HEK293 (cell line): Measurements from ENCODE around the gene CCNG1.

Source experiments
- GFI1B ChIP-seq: fragments of 450-650 bp; formaldehyde crosslinking; IDR thresholded peaks from 2 replicates; pipeline ENCODE4 v1.5.1; 2016; ENCODE audit warnings: missing biosample characterization, missing genetic modification characterization
- HOXA7 ChIP-seq: sonication (generic); formaldehyde crosslinking; IDR thresholded peaks from 2 replicates; pipeline ENCODE4 v1.8.1; 2022; ENCODE audit warnings: missing genetic modification reagents, borderline replicate concordance
- KLF8 ChIP-seq: fragments of 450-650 bp; formaldehyde crosslinking; IDR thresholded peaks from 2 replicates; pipeline ENCODE4 v1.5.1; 2016; ENCODE audit warnings: missing biosample characterization, missing genetic modification characterization
- PBX3 ChIP-seq: sonication (generic); formaldehyde crosslinking; IDR thresholded peaks from 2 replicates; pipeline ENCODE4 v1.8.1; 2022; ENCODE audit warnings: mild to moderate bottlenecking, moderate library complexity, missing genetic modification reagents
- SETDB1 ChIP-seq: IDR thresholded peaks from one replicate; pipeline ENCODE4 v1.6.1; 2017; ENCODE audit warnings: mild to moderate bottlenecking, low read length, moderate library complexity, mixed read lengths; ENCODE audit not compliant: insufficient read length
- ZBTB10 ChIP-seq: fragments of 450-650 bp; formaldehyde crosslinking; IDR thresholded peaks from 2 replicates; pipeline ENCODE4 v1.5.1; 2016; ENCODE audit warnings: missing biosample characterization, missing genetic modification characterization
- ZBTB17 ChIP-seq: fragments of 450-650 bp; formaldehyde crosslinking; IDR thresholded peaks from 2 replicates; pipeline ENCODE4 v1.5.1; 2016; ENCODE audit warnings: missing biosample characterization, missing genetic modification characterization
- ZBTB21 ChIP-seq: fragments of 450-650 bp; formaldehyde crosslinking; IDR thresholded peaks from 2 replicates; pipeline ENCODE4 v1.5.1; 2017; ENCODE audit warnings: missing biosample characterization, missing genetic modification characterization
- ZBTB44 ChIP-seq: fragments of 450-650 bp; IDR thresholded peaks from 2 replicates; pipeline ENCODE4 v1.5.1; 2018; ENCODE audit warnings: missing biosample characterization, mild to moderate bottlenecking, missing genetic modification characterization
- ZBTB8A ChIP-seq: fragments of 450-650 bp; formaldehyde crosslinking; IDR thresholded peaks from 2 replicates; pipeline ENCODE4 v1.5.1; 2016; ENCODE audit warnings: missing biosample characterization, missing genetic modification characterization
- ZFP37 ChIP-seq: fragments of 450-650 bp; formaldehyde crosslinking; IDR thresholded peaks from 2 replicates; pipeline ENCODE4 v1.5.1; 2016; ENCODE audit warnings: missing biosample characterization, missing genetic modification characterization
- ZFP41 ChIP-seq: fragments of 450-650 bp; formaldehyde crosslinking; IDR thresholded peaks from 2 replicates; pipeline ENCODE4 v1.5.1; 2016; ENCODE audit warnings: missing biosample characterization, missing genetic modification characterization, borderline replicate concordance
- ZNF132 ChIP-seq: fragments of 450-650 bp; formaldehyde crosslinking; IDR thresholded peaks from 2 replicates; pipeline ENCODE4 v1.5.1; 2017; ENCODE audit warnings: missing biosample characterization, missing genetic modification characterization, borderline replicate concordance
- ZNF140 ChIP-seq: fragments of 450-650 bp; formaldehyde crosslinking; IDR thresholded peaks from 2 replicates; pipeline ENCODE4 v1.5.1; 2016; ENCODE audit warnings: missing biosample characterization, missing genetic modification characterization
- ZNF16 ChIP-seq: fragments of 450-650 bp; formaldehyde crosslinking; IDR thresholded peaks from 2 replicates; pipeline ENCODE4 v1.5.1; 2016; ENCODE audit warnings: low read depth, missing biosample characterization, missing genetic modification characterization
- ZNF2 ChIP-seq: fragments of 450-650 bp; formaldehyde crosslinking; IDR thresholded peaks from 2 replicates; pipeline ENCODE4 v1.5.1; 2016; ENCODE audit warnings: missing biosample characterization, missing genetic modification characterization
- ZNF223 ChIP-seq: fragments of 450-650 bp; formaldehyde crosslinking; IDR thresholded peaks from 2 replicates; pipeline ENCODE4 v1.5.1; 2016; ENCODE audit warnings: missing biosample characterization, missing genetic modification characterization
- ZNF280D ChIP-seq: fragments of 450-650 bp; formaldehyde crosslinking; IDR thresholded peaks from 2 replicates; pipeline ENCODE4 v1.5.1; 2016; ENCODE audit warnings: missing biosample characterization, missing genetic modification characterization
- ZNF341 ChIP-seq: fragments of 450-650 bp; formaldehyde crosslinking; IDR thresholded peaks from 2 replicates; pipeline ENCODE4; 2016; ENCODE audit warnings: low read depth, missing biosample characterization, missing genetic modification characterization
- ZNF394 ChIP-seq: fragments of 450-650 bp; formaldehyde crosslinking; IDR thresholded peaks from 2 replicates; pipeline ENCODE4 v1.5.1; 2016; ENCODE audit warnings: missing biosample characterization, missing genetic modification characterization, mild to moderate bottlenecking, moderate library complexity, borderline replicate concordance
- ZNF398 ChIP-seq: fragments of 450-650 bp; formaldehyde crosslinking; IDR thresholded peaks from 2 replicates; pipeline ENCODE4 v1.5.1; 2017; ENCODE audit warnings: missing biosample characterization, missing genetic modification characterization
- ZNF416 ChIP-seq: fragments of 450-650 bp; formaldehyde crosslinking; IDR thresholded peaks from 2 replicates; pipeline ENCODE4 v1.5.1; 2016; ENCODE audit warnings: missing biosample characterization, missing genetic modification characterization
- ZNF501 ChIP-seq: fragments of 450-650 bp; formaldehyde crosslinking; IDR thresholded peaks from 2 replicates; pipeline ENCODE4 v1.5.1; 2016; ENCODE audit warnings: missing biosample characterization, missing genetic modification characterization
- ZNF555 ChIP-seq: fragments of 450-650 bp; formaldehyde crosslinking; conservative IDR thresholded peaks from 2 replicates; pipeline ENCODE4 v1.5.1; 2017; ENCODE audit warnings: missing biosample characterization, mild to moderate bottlenecking, missing genetic modification characterization, inconsistent platforms
- ZNF610 ChIP-seq: fragments of 450-650 bp; formaldehyde crosslinking; IDR thresholded peaks from 2 replicates; pipeline ENCODE4 v1.5.1; 2016; ENCODE audit warnings: missing biosample characterization, missing genetic modification characterization, borderline replicate concordance
- ZNF658 ChIP-seq: fragments of 450-650 bp; formaldehyde crosslinking; IDR thresholded peaks from 2 replicates; pipeline ENCODE4; 2016; ENCODE audit warnings: missing biosample characterization, missing genetic modification characterization
- ZSCAN30 ChIP-seq: fragments of 450-650 bp; IDR thresholded peaks from 2 replicates; pipeline ENCODE4 v1.5.1; 2018; ENCODE audit warnings: missing biosample characterization, mild to moderate bottlenecking, missing genetic modification characterization, moderate library complexity

The CCNG1 gene

GRCh38 chr5:163437309-163438182 lies at the start of gene CCNG1 (continued):
- no peak for TF ChIP-seq ZNF223 (tag by site-specific recombination)
- TF ChIP-seq ZNF132 (tag by site-specific recombination), result no peak
- no peak for TF ChIP-seq ZNF658 (tag by site-specific recombination)
- peak; percentile 63; the same call in 1 of the 2 replicates for TF ChIP-seq ZNF398
- TF ChIP-seq ZFP41 (tag by site-specific recombination), result no peak
- TF ChIP-seq HOXA7 (CRISPR knock-in tag), result no peak
- peak; percentile 68 for TF ChIP-seq ZNF2 (tag by site-specific recombination)
- no peak for TF ChIP-seq ZNF416 (tag by site-specific recombination)
- TF ChIP-seq GFI1B (tag by site-specific recombination), result no peak
- TF ChIP-seq ZBTB21 (tag by site-specific recombination), result peak; percentile 33; the same call in 1 of the 2 replicates
- peak; percentile 60; the same call in 1 of the 2 replicates for TF ChIP-seq KLF8 (tag by site-specific recombination)
- no peak for TF ChIP-seq ZNF16 (tag by site-specific recombination)
- no peak for TF ChIP-seq ZBTB44 (tag by site-specific recombination)
- no peak for TF ChIP-seq ZNF555 (tag by site-specific recombination)
- peak; percentile 76; the same call in 1 of the 2 replicates for TF ChIP-seq ZSCAN30 (tag by site-specific recombination)
- peak; percentile 29; the same call in 1 of the 2 replicates for TF ChIP-seq ZBTB8A (tag by site-specific recombination)
- TF ChIP-seq ZFP37 (tag by site-specific recombination), result peak; percentile 91; the same call in 1 of the 2 replicates
- peak; percentile 84 for TF ChIP-seq ZBTB17 (tag by site-specific recombination)
- peak; percentile 94 for TF ChIP-seq ZNF501 (tag by site-specific recombination)
- no peak for TF ChIP-seq ZNF280D
- TF ChIP-seq ZNF394, result peak; percentile 49; the same call in 1 of the 2 replicates
- peak; percentile 33 for TF ChIP-seq SETDB1
- TF ChIP-seq ZNF341 (tag by site-specific recombination), result peak; percentile 74
- peak; percentile 62; the same call in 1 of the 2 replicates for TF ChIP-seq ZNF610
- peak; percentile 86; the same call in 1 of the 2 replicates for TF ChIP-seq PBX3 (CRISPR knock-in tag)
- peak; percentile 68; the same call in 1 of the 2 replicates for TF ChIP-seq ZBTB10
- no peak for TF ChIP-seq ZNF140 (tag by site-specific recombination)
